ENCODE results near the gene GTPBP2. TPM values are rescaled to one million over a fixed set of nuclear protein-coding genes. Genes with fewer than 3 reads are reported as not detected.

The GTPBP2 gene
- total and polyA plus RNA-seq, 2 of the 13 experiments (the other 11 are each of a cell fraction or from before 2014, with no cell fraction given), result 26.9 to 88.2 TPM

GRCh38 chr6:43635387-43636307 lies 6.6 kb upstream of the GTPBP2 start, which contains the start of gene MAD2L1BP (continued):
- TF ChIP-seq, protein P1, sequence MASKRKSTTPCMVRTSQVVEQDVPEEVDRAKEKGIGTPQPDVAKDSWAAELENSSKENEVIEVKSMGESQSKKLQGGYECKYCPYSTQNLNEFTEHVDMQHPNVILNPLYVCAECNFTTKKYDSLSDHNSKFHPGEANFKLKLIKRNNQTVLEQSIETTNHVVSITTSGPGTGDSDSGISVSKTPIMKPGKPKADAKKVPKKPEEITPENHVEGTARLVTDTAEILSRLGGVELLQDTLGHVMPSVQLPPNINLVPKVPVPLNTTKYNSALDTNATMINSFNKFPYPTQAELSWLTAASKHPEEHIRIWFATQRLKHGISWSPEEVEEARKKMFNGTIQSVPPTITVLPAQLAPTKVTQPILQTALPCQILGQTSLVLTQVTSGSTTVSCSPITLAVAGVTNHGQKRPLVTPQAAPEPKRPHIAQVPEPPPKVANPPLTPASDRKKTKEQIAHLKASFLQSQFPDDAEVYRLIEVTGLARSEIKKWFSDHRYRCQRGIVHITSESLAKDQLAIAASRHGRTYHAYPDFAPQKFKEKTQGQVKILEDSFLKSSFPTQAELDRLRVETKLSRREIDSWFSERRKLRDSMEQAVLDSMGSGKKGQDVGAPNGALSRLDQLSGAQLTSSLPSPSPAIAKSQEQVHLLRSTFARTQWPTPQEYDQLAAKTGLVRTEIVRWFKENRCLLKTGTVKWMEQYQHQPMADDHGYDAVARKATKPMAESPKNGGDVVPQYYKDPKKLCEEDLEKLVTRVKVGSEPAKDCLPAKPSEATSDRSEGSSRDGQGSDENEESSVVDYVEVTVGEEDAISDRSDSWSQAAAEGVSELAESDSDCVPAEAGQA (IDR thresholded peaks at IDR 0.05; ENCODE audit: low read depth), result peak; percentile 61; the same call in 1 of the 2 replicates
- TF ChIP-seq, protein P1 (CRISPR knock-in tag; IDR thresholded peaks at IDR 0.05; ENCODE audit: borderline replicate concordance), result peak; percentile 77; the same call in 1 of the 2 replicates
- TF ChIP-seq ZZZ3 (CRISPR knock-in tag; IDR thresholded peaks at IDR 0.05; ENCODE audit: borderline replicate concordance), result no peak
- TF ChIP-seq SMAD9 (CRISPR knock-in tag; IDR thresholded peaks at IDR 0.05), result no peak; the same call in 1 of the 2 replicates
- TF ChIP-seq CHD2 (IDR thresholded peaks at IDR 0.05; ENCODE audit: low read depth, low read length), result peak; percentile 56; the same call in 1 of the 2 replicates
- TF ChIP-seq ZSCAN9 (CRISPR knock-in tag; IDR thresholded peaks at IDR 0.05; ENCODE audit: borderline replicate concordance), result peak; percentile 82
- TF ChIP-seq NR2F6 (IDR thresholded peaks at IDR 0.05), result peak; percentile 52
- TF ChIP-seq NR2F6 (CRISPR knock-in tag; IDR thresholded peaks at IDR 0.05), result peak; percentile 61; the same call in 1 of the 2 replicates
- TF ChIP-seq, protein P2, sequence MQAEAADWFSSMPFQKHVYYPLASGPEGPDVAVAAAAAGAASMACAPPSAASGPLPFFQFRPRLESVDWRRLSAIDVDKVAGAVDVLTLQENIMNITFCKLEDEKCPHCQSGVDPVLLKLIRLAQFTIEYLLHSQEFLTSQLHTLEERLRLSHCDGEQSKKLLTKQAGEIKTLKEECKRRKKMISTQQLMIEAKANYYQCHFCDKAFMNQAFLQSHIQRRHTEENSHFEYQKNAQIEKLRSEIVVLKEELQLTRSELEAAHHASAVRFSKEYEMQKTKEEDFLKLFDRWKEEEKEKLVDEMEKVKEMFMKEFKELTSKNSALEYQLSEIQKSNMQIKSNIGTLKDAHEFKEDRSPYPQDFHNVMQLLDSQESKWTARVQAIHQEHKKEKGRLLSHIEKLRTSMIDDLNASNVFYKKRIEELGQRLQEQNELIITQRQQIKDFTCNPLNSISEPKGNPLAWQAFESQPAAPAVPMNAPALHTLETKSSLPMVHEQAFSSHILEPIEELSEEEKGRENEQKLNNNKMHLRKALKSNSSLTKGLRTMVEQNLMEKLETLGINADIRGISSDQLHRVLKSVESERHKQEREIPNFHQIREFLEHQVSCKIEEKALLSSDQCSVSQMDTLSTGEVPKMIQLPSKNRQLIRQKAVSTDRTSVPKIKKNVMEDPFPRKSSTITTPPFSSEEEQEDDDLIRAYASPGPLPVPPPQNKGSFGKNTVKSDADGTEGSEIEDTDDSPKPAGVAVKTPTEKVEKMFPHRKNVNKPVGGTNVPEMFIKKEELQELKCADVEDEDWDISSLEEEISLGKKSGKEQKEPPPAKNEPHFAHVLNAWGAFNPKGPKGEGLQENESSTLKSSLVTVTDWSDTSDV (CRISPR knock-in tag; IDR thresholded peaks at IDR 0.05), result no peak; the same call in 1 of the 2 replicates
- no peak for TF ChIP-seq ZNF619 (CRISPR knock-in tag; IDR thresholded peaks at IDR 0.05)
